Testis (tissue), 3 donors: Measurements from ENCODE around the gene ACBD5. TPM values are rescaled to one million over a fixed set of nuclear protein-coding genes. Genes with fewer than 3 reads are reported as not detected.

Source experiments
- DNase-seq: peaks from one replicate; pipeline ENCODE4 v3.0.0-alpha.2; 2019
- H3K27ac ChIP-seq, 2 donors: fragments of 200-600 bp; sonication (generic); one replicate each; pipeline ENCODE4 v1.5.1; 2019
- H3K27me3 ChIP-seq: fragments of 200-600 bp; sonication (generic); one replicate; pipeline ENCODE4 v1.5.1; 2019
- H3K36me3 ChIP-seq: fragments of 200-600 bp; sonication (generic); one replicate; pipeline ENCODE4 v1.5.1; 2017; ENCODE audit warnings: low read depth; ENCODE audit errors: missing control alignments
- H3K4me1 ChIP-seq: fragments of 200-600 bp; sonication (generic); one replicate; pipeline ENCODE4 v1.5.1; 2019
- H3K4me3 ChIP-seq, 2 donors: fragments of 200-600 bp; sonication (generic); one replicate each; pipeline ENCODE4 v1.5.1; 2017 to 2019
- H3K9me3 ChIP-seq: fragments of 200-600 bp; sonication (generic); one replicate; pipeline ENCODE4 v1.5.1; 2017
- POLR2A ChIP-seq: fragments of 450-650 bp; IDR thresholded peaks from one replicate; pipeline ENCODE4 v1.6.1; 2017; ENCODE audit warnings: antibody characterized with exemption, mild to moderate bottlenecking, moderate library complexity
- WGBS, 2 donors: methylation state at CpG; one replicate each; pipeline ENCODE4 v1.1.5; 2018; 5-methylcytosine and 5-hydroxymethylcytosine counted together
- intact Hi-C: fragments of 100-400 bp; cut with DNase I; formaldehyde crosslinking; loops from one replicate; pipeline ENCODE4 v1.15.1; 2023; ENCODE audit warnings: low total_unique reads
- polyA plus RNA-seq: library from polyadenylated mRNA; stranded (reverse); fragments of 350-450 nt; fragmentation: Illumina TruSeq; extraction: RNeasy Lipid Tissue Mini Kit (QIAGEN cat#74804); gene quantifications from one replicate; pipeline ENCODE4 v1.2.3, GENCODE V29; 2014; ENCODE audit warnings: low read depth, low replicate concordance; ENCODE audit not compliant: insufficient read depth
- small RNA-seq, 2 donors: library from RNA; depleted of rRNA; stranded (forward); fragments of <200 nt; gene quantifications; one replicate each; pipeline ENCODE3, GENCODE V24; 2016
- total RNA-seq, 2 donors: library from RNA; depleted of rRNA; stranded (reverse); fragments of >200 nt; gene quantifications; one replicate each; pipeline ENCODE4 v1.2.3, GENCODE V29; 2016
- TF ChIP-seq, protein P1 (sequence below), 3 experiments: fragments of 450-650 bp in 2 of 3; fragments of 200-600 bp in 1 of 3; sonication (generic) in 1 of 3; IDR thresholded peaks; one replicate each; pipeline ENCODE4 v1.5.1; 2016 to 2019; ENCODE audit warnings: antibody characterized with exemption in 3 of 3, mild to moderate bottlenecking in 2 of 3, moderate library complexity in 1 of 3

Gene ACBD5
- total and polyA plus RNA-seq, 3 donors from 2014 or later: 33.8 to 36.4 (median 33.9) TPM

- Histone ChIP-seq H3K4me1 (peaks cover 4% of the 10 kb centered on the region), H3K27ac (no peak overlapping the region), H3K9me3 (no peaks in the 10 kb centered on the region), H3K4me3 (no peak overlapping the region), H3K36me3 (no peaks in the 10 kb centered on the region), H3K27me3 (no peaks in the 10 kb centered on the region)
- intact Hi-C loops: no loop called here
- no peak for TF ChIP-seq POLR2A
- TF ChIP-seq, protein P1, sequence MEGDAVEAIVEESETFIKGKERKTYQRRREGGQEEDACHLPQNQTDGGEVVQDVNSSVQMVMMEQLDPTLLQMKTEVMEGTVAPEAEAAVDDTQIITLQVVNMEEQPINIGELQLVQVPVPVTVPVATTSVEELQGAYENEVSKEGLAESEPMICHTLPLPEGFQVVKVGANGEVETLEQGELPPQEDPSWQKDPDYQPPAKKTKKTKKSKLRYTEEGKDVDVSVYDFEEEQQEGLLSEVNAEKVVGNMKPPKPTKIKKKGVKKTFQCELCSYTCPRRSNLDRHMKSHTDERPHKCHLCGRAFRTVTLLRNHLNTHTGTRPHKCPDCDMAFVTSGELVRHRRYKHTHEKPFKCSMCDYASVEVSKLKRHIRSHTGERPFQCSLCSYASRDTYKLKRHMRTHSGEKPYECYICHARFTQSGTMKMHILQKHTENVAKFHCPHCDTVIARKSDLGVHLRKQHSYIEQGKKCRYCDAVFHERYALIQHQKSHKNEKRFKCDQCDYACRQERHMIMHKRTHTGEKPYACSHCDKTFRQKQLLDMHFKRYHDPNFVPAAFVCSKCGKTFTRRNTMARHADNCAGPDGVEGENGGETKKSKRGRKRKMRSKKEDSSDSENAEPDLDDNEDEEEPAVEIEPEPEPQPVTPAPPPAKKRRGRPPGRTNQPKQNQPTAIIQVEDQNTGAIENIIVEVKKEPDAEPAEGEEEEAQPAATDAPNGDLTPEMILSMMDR (IDR thresholded peaks at IDR 0.05): no peak
- 84 to 85% methylated on average over 5 of the region's 5 CpGs for WGBS, 2 donors
- DNase-seq: no peak
Measured at GRCh38 chr10:27147701-27148100, 92.9 kb downstream of the ACBD5 start.

DNA sequence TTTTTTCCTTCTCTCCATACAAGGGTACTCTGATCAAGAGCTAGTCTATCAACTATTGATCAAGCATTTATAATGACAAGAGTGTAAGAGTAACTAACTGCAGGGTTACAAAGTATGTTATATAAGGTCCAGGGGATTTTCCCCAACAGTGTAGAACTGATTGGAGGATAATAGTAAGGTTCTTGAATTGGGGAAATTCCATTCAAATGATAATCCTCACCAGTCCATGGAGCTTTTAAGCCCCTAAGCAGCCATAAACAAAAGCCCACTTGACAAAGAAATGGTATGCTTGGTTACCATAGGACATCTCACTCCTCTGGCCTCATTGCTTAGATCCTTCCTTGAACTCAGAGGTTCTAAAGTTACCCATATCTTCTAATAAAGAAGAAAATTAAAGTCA lies 94.7 kb downstream of the ACBD5 start:
- Histone ChIP-seq H3K4me1 (no peaks in the 10 kb centered on the region), H3K27me3 (no peaks in the 10 kb centered on the region), H3K36me3 (no peaks in the 10 kb centered on the region), H3K27ac (no peak overlapping the region), H3K4me3 (no peak overlapping the region), H3K9me3 (no peaks in the 10 kb centered on the region)
- no peak for DNase-seq
- TF ChIP-seq, protein P1 (IDR thresholded peaks at IDR 0.05): no peak
- TF ChIP-seq POLR2A: no peak
- intact Hi-C loops: no loop called here

Small RNAs within 50 kb of the gene (small RNA-seq; reads per million reads assigned to genes)
- gene RNU2-24P (0 to 0.09 reads per million in 2 donors), gene RNU7-12P (0 reads per million in 2 donors)

Other genes with a start within 250 kb of the ACBD5 start
- 10 to 100 TPM; 13.8 to 17.6 TPM for gene ANKRD26, start 140.3 kb downstream of the ACBD5 start, total RNA-seq
- 1.1 TPM for gene ANKRD26, start 140.3 kb downstream of the ACBD5 start, polyA plus RNA-seq
- 100 to 1,000 TPM in 1 of 2 donors, 10 to 100 TPM in 1; 91.7 to 103 TPM for gene YME1L1, start 86.4 kb downstream of the ACBD5 start, total RNA-seq
- gene YME1L1, start 86.4 kb downstream of the ACBD5 start, polyA plus RNA-seq: 93.3 TPM
- gene MASTL, start 85.4 kb downstream of the ACBD5 start, total RNA-seq: 10 to 100 TPM; 16.0 to 16.1 TPM
- gene MASTL, start 85.4 kb downstream of the ACBD5 start, polyA plus RNA-seq: 10.0 TPM